ENCODE measurements around the gene CFAP43.
"Not testable (repeated sequence)": the region's sequence is repeated elsewhere in the genome, so short reads cannot be mapped to it uniquely, and the experiment has no call there.

Gene CFAP43

DNA sequence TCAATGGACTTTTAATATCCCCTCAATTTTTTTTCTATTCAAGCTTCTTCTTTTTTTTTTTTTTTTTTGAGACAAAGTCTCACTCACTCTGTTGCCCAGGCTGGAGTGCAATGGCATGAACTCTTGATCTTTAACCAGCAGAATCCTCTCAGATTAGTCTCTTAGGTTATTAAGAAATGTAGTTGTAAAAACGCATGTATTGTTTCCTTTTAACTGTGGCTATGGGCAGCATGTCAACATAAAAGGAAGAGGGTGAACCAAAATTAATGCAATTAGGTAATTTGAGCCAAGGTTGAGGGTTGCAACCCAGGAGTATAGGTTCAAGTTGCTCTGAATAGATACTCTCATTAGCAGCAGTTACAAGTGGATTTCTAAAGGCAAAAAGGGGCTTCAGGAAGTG is 18.2 kb upstream of the CFAP43 start:
- H3K27ac Mint-ChIP-seq: no peak overlapping the region
- H3K4me3 Mint-ChIP-seq: no peak overlapping the region
- no peak for DNase-seq (ENCODE audit: low spot score in 2 of 2)
- H3K27me3 Mint-ChIP-seq: peaks cover 3% of the 10 kb centered on the region
- no peaks in the 10 kb centered on the region for H3K9me3 Mint-ChIP-seq
- H3K36me3 Mint-ChIP-seq: no peaks in the 10 kb centered on the region
- no peak for ATAC-seq (ENCODE audit: low read depth)
- peaks cover 3% of the 10 kb centered on the region for H3K4me1 Mint-ChIP-seq

DNA sequence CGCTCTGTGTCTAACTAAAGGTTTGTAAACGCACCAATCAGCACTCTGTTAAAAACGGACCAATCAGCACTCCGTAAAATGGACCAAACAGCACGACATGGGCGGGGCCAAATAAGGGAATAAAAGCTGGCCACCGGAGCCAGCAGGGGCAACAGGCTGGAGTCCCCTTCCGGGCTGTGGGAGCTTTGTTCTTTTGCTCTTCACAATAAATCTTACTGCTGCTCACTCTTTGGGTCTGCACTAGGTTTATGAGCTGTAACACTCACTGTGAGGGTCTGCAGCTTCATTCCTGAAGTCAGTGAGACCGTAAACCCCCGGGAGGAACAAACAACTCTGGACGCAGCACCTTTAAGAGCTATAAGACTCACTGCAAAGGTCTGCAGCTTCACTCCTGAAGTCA is 16.8 kb upstream of the CFAP43 start:
- not testable (repeated sequence) for DNase-seq (ENCODE audit: low spot score in 2 of 2); H3K27me3 Mint-ChIP-seq; H3K9me3 Mint-ChIP-seq; H3K27ac Mint-ChIP-seq; H3K4me1 Mint-ChIP-seq; H3K4me3 Mint-ChIP-seq; ATAC-seq (ENCODE audit: low read depth); H3K36me3 Mint-ChIP-seq

DNA sequence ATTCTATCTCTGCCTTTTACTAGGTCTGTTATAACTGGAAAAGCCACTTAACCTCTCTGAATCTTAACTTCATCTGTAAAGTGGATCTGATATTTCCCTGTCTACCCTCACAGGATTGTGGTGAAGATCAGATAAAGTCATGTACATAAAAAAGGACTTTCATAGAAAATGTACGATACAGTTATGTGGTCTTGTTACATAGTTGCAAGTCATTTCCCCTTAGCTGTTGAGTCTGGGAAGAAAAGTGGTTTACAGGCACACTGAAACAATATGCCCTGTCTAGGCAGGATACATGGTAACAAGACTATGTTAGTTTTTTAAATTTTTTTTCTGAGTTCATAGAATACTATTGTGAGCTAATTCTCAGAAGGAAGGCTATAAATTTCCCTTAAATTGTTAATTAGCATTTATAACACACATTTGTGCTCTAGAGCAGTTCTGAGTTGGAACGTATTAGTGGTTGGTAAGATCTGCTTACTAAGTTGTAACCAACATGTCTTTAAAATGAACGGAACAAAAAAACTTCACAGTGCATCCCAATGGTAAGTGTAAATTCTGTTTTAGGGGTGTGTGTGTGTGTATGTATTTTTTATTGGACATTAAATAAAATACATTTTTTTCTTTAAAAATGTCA is 15.5 kb upstream of the CFAP43 start:
- H3K4me1 Mint-ChIP-seq: no peaks in the 10 kb centered on the region
- no peak overlapping the region for H3K27ac Mint-ChIP-seq
- DNase-seq (ENCODE audit: low spot score in 2 of 2) (no peak), ATAC-seq (ENCODE audit: low read depth) (no peak)
- H3K27me3 Mint-ChIP-seq: peaks cover 8% of the 10 kb centered on the region
- H3K4me3 Mint-ChIP-seq: no peak overlapping the region
- H3K9me3 Mint-ChIP-seq: no peaks in the 10 kb centered on the region
- no peaks in the 10 kb centered on the region for H3K36me3 Mint-ChIP-seq

DNA sequence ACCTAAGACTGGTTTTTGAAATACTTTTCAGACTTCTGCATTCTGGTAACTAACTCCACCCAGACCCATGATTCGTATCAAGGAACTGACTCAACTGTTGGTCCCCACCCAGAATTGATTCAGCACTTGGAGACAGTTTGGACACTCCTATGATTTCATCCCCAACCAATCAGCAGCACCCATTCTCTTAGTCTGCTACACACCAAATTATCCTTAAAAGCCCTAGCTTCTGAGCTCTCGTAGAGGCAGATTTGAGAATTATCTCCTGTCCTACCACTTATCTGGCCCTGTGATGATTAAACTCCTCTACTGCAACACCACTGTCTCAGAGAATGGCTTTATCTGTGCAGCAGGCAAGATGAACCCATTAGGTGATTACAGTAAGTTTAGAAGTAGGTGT is 14.8 kb upstream of the CFAP43 start:
- Mint-ChIP-seq H3K4me3 (no peak overlapping the region), H3K36me3 (no peaks in the 10 kb centered on the region), H3K27ac (no peak overlapping the region), H3K27me3 (peaks cover 8% of the 10 kb centered on the region), H3K9me3 (no peaks in the 10 kb centered on the region), H3K4me1 (no peaks in the 10 kb centered on the region)
- ATAC-seq (ENCODE audit: low read depth) (no peak), DNase-seq (ENCODE audit: low spot score in 2 of 2) (no peak)

DNA sequence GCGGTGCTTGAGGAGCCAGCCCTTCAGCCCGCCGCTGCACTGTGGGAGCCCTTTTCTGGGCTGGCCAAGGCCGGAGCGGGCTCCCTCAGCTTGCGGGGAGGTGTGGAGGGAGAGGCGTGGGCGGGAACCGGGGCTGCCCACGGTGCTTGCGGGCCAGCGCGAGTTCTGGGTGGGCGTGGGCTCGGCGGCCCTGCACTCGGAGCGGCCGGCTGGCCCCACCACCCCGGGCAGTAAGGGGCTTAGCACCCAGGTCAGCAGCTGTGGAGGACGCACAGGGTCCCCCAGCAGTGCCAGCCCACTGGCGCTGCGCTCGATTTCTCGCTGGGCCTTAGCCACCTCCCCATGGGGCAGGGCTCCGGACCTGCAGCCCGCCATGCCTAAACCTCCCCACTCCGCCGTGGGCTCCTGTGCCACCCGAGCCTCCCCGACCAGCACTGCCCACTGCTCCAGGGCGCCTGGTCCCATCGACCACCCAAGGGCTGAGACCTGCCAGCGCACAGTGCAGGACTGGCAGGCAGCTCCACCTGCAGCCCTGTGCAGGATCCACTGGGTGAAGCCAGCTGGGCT is 13.0 kb upstream of the CFAP43 start:
- H3K4me3 Mint-ChIP-seq: no peak overlapping the region
- H3K9me3 Mint-ChIP-seq: no peaks in the 10 kb centered on the region
- no peaks in the 10 kb centered on the region for H3K36me3 Mint-ChIP-seq
- ATAC-seq (ENCODE audit: low read depth) (no peak), DNase-seq (ENCODE audit: low spot score in 2 of 2) (no peak)
- H3K27me3 Mint-ChIP-seq: peaks cover 10% of the 10 kb centered on the region
- no peaks in the 10 kb centered on the region for H3K4me1 Mint-ChIP-seq
- no peak overlapping the region for H3K27ac Mint-ChIP-seq

DNA sequence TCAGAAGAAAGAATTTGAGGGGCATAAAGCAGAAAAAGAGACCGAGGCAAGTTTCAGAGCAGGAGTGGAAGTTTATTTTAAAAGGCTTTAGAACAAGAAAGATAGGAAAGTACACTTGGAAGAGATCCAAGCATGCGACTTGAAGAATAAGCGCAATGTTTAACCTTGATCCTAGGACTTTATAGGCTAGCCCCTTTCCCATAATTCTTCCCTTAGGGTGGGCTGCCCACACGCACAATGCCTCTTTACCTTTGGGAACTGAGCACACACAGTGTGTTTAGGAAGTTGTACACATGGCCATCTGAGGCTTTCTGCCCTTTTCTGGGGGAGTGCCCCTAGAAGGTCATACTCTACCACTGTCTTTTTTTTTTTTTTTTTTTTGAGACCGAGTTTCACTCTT is 11.3 kb upstream of the CFAP43 start:
- no peaks in the 10 kb centered on the region for H3K9me3 Mint-ChIP-seq
- no peak overlapping the region for H3K27ac Mint-ChIP-seq

DNA sequence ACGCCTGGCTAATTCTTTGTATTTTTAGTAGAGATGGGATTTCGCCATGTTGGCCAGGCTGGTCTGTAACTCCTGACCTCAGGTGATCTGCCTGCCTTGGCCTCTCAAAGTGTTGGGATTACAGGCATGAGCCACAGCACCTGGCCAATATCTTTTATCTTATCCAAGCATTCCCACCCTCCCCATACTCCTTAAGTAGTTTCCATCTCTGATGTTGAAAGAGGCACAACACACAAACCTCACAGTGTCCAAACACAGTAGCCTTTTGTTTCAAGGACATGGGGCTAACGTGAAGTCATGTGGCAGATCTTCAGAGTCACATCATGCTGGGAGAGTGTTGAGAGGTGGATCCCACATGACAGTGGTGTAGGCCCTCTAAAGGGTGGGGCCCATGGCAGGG is 10.8 kb upstream of the CFAP43 start:
- peaks cover 12% of the 10 kb centered on the region for H3K27me3 Mint-ChIP-seq
- H3K27ac Mint-ChIP-seq; H3K36me3 Mint-ChIP-seq; ATAC-seq (ENCODE audit: low read depth); H3K4me3 Mint-ChIP-seq; H3K4me1 Mint-ChIP-seq; DNase-seq (ENCODE audit: low spot score in 2 of 2); H3K9me3 Mint-ChIP-seq: not testable (repeated sequence)

More for the DNA sequence above, 11.3 kb upstream of the CFAP43 start:
- Mint-ChIP-seq H3K4me3 (no peak overlapping the region), H3K27me3 (peaks cover 11% of the 10 kb centered on the region), H3K4me1 (no peaks in the 10 kb centered on the region), H3K36me3 (no peaks in the 10 kb centered on the region)
- ATAC-seq (ENCODE audit: low read depth) (no peak), DNase-seq (ENCODE audit: low spot score in 2 of 2) (no peak)

DNA sequence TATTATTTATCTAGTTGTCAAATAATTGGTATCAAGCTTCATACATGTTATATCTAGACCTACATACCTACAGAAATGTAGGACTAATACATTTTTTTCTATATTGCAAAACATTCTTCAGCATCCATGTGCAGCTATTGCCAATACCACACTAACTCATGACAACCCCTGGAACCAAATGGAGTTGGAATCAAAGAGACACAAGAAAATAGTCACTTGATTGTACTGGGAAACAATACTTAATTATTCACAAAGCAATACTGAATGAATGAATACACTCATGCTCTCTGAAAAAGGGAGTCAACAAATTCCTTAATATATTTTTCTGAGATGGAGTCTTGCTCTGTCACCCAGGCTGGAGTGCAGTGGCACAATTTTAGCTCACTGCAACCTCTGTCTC is 10.4 kb upstream of the CFAP43 start:
- ATAC-seq (ENCODE audit: low read depth): no peak
- Mint-ChIP-seq H3K4me3 (no peak overlapping the region), H3K9me3 (no peaks in the 10 kb centered on the region), H3K27ac (no peak overlapping the region), H3K27me3 (peaks cover 14% of the 10 kb centered on the region), H3K4me1 (no peaks in the 10 kb centered on the region), H3K36me3 (no peaks in the 10 kb centered on the region)
- no peak for DNase-seq (ENCODE audit: low spot score in 2 of 2)

DNA sequence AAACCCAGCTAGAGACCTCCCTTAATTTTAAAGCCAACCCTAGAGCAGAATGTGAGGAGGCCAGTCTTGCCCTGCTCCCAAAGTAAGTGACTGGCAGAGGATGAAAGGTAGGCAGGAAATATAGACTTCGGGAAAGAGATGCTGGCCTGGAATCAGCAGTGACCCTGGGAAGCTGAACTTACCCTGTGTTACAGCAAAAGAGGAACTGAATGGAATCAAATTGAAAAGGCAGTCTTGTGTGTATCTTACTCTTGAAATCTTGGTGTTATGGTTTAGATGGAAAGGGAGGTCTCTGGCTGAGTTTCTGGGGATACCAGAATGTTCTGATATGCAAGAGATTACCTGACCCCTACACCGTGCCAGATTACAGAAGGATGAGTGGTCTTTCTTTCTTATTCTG is 7.9 kb upstream of the CFAP43 start:
- Mint-ChIP-seq H3K27ac (no peak overlapping the region), H3K4me3 (no peak overlapping the region), H3K9me3 (peaks cover 4% of the 10 kb centered on the region), H3K4me1 (no peaks in the 10 kb centered on the region), H3K27me3 (peaks cover 24% of the 10 kb centered on the region), H3K36me3 (no peaks in the 10 kb centered on the region)
- no peak for ATAC-seq (ENCODE audit: low read depth)
- no peak for DNase-seq (ENCODE audit: low spot score in 2 of 2)

DNA sequence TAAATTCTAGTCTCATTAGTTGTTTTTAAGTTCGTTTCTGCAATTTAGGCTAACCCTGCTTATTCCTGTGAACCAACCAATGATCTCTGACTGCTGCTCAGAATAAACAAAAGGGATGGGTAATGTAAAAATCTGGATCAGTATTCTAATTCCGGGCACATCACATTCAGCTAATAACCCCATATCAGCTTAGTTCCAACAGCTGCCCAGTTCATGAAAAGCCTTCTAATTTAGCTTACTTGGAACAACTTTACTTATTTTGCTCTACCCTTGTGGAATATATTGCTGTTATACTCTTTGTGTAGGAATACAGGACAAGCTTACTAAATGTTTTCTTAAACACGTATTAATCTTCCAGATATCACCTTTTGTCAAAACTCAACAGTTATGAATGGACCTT is 3.6 kb upstream of the CFAP43 start:
- Mint-ChIP-seq H3K36me3 (peaks cover 4% of the 10 kb centered on the region), H3K4me1 (peaks cover 9% of the 10 kb centered on the region), H3K27ac (no peak overlapping the region), H3K9me3 (peaks cover 7% of the 10 kb centered on the region), H3K4me3 (no peak overlapping the region), H3K27me3 (peaks cover 29% of the 10 kb centered on the region)
- ATAC-seq (ENCODE audit: low read depth): no peak
- DNase-seq (ENCODE audit: low spot score in 2 of 2): no peak

DNA sequence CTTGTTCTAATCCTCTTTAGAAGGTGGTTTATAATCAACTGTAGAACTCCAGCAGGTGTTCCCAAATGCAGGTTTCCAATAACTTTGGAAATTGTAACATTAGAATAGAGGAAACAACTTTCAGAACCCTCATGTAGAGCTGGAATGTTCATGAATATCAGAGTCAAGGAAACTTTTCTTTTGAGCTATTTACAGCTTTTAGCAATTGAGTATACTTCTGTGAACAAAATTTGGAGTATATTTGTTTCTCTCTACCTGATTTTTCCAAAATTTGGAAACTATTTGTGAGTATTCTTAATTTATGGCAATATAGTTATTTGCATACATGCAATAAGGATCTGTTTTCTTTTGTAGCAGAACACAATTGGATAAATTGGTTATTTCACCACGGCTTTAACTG is 2.8 kb upstream of the CFAP43 start:
- no peak overlapping the region for H3K27ac Mint-ChIP-seq
- H3K36me3 Mint-ChIP-seq: peaks cover 4% of the 10 kb centered on the region
- H3K4me1 Mint-ChIP-seq: peaks cover 9% of the 10 kb centered on the region
- ATAC-seq (ENCODE audit: low read depth): no peak
- no peak for DNase-seq (ENCODE audit: low spot score in 2 of 2)
- peaks cover 27% of the 10 kb centered on the region for H3K27me3 Mint-ChIP-seq
- no peak overlapping the region for H3K4me3 Mint-ChIP-seq
- H3K9me3 Mint-ChIP-seq: peaks cover 7% of the 10 kb centered on the region

DNA sequence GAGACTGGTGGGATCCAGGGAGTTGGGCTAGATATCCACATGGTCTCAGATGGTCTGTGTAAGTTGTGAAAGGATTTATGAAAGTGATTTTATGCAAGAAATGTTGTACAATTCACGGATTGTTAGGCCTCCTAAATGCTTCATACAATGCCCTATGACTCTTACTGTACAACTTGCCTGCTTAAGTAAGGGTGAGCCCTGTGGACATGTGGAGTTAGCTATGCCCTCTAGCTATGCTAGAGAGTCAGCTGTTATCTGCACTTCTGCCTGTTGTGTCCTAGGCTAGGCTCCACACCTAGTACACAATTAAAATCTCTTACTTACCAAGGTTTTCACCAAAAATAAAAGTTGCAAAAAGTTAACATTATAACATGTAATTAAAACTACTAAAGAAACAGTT is 1.7 kb upstream of the CFAP43 start:
- peaks cover 7% of the 10 kb centered on the region for H3K9me3 Mint-ChIP-seq
- peaks cover 26% of the 10 kb centered on the region for H3K27me3 Mint-ChIP-seq
- H3K27ac Mint-ChIP-seq: no peak overlapping the region
- DNase-seq (ENCODE audit: low spot score in 2 of 2) (no peak), ATAC-seq (ENCODE audit: low read depth) (no peak)
- peaks cover 4% of the 10 kb centered on the region for H3K36me3 Mint-ChIP-seq
- H3K4me1 Mint-ChIP-seq: peaks cover 9% of the 10 kb centered on the region
- peak overlapping the region; percentile 57 for H3K4me3 Mint-ChIP-seq

DNA sequence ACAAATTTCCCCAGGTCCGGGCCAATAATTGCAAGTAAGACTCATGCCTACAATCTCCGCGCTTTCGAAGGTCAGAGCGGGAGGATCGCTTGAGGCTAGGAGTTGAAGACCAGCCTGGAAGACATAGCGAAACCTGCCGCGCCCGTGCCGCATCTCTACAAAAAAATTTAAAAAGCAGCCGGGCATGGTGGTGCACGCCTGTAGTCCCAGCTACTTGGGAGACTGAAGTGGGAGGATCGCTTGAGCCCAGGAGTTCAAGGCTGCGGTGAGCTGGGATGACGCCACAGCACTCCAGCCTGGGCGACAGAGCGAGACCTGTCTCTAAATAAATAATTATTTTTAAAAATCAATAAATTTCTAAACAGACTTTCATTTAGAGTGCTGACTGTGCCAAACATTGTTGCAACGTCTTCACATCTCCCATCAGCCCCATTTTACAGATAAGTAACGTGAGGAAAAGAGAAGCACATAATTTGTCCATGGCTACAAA is 494 bp upstream of the CFAP43 start:
- DNase-seq (ENCODE audit: low spot score in 2 of 2) (no peak), ATAC-seq (ENCODE audit: low read depth) (peak; percentile 2)
- Mint-ChIP-seq H3K36me3 (peaks cover 4% of the 10 kb centered on the region), H3K9me3 (peaks cover 7% of the 10 kb centered on the region), H3K4me1 (peaks cover 9% of the 10 kb centered on the region), H3K27ac (peak overlapping the region; percentile 98), H3K27me3 (peaks cover 23% of the 10 kb centered on the region), H3K4me3 (peak overlapping the region; percentile 96)

DNA sequence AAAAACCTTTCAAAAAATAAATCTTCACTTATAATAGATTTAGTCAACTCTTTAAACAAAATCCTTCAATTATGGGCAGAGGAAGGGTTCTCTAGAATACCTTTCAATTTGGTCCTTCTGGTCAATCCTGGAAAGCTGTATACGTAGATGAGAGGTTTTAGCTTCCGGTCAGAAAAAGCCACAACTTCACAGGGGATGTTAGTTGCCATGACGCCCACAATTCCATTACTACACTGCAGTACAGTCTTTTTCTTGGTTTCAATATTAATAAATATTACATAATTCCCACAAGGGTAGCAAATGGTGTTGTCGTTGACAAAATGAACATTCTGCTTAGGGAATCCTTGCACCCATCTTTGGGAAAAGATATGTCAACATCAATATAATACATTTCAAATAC is 1.7 kb downstream of the CFAP43 start:
- Mint-ChIP-seq H3K9me3 (peaks cover 2% of the 10 kb centered on the region), H3K4me3 (no peak overlapping the region), H3K4me1 (peaks cover 9% of the 10 kb centered on the region), H3K27me3 (peaks cover 14% of the 10 kb centered on the region), H3K36me3 (peaks cover 4% of the 10 kb centered on the region), H3K27ac (peak overlapping the region; percentile 98)
- DNase-seq (ENCODE audit: low spot score in 2 of 2) (no peak), ATAC-seq (ENCODE audit: low read depth) (no peak)

DNA sequence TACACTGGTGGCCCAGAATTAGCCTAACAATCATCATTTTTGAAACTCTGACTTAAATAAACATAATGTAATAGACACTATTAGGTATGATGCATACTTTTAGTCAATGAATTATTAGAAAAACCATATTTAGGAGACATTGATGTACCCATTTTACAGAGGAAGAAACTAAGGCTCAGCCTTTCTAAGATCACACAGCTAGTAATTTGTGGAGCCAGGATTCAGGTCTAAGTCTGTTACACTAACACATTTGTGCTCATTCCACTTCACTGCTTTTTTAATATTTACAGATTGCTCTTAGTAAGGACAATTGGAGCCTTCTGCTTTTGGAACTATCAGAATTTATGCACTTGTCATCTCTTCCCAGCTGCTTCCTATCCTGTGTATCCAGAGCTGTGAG is 8.9 kb downstream of the CFAP43 start:
- peaks cover 16% of the 10 kb centered on the region for H3K27me3 Mint-ChIP-seq
- no peak for DNase-seq (ENCODE audit: low spot score in 2 of 2)
- peaks cover 4% of the 10 kb centered on the region for H3K4me1 Mint-ChIP-seq
- no peak overlapping the region for H3K27ac Mint-ChIP-seq
- no peak overlapping the region for H3K4me3 Mint-ChIP-seq
- no peak for ATAC-seq (ENCODE audit: low read depth)
- H3K36me3 Mint-ChIP-seq: no peaks in the 10 kb centered on the region
- no peaks in the 10 kb centered on the region for H3K9me3 Mint-ChIP-seq
